Measurements from ENCODE around the gene PLXNB3. TPM values are rescaled to one million over a fixed set of nuclear protein-coding genes. Genes with fewer than 3 reads are reported as not detected.

Gene PLXNB3
- total RNA-seq, 1 experiment from 2014 or later, result 41.4 TPM

DNA sequence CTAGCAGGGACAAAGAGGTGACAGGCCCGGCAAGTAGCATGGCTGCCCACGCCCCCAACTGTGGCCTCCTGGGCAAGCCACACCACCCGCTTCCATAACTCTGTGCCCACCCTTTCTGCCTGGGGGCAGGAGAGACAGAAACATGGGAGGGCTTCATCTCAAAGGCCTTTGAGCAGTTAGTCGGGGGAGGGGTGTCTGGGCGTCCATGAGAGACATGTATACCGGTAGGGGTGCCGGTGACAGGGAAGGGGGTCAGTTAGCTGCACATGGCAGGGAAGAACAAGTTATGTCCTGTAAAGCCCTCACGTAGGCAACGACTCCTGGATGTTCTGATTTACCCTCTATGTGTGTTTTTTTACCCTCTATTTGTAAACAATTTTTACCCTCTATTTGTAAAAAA, 57.0 kb downstream of the PLXNB3 start:
- no peaks in the 10 kb centered on the region for H3F3A ChIP-seq (ENCODE audit: insufficient read depth, low read depth)
- no peak overlapping the region for H2AFZ ChIP-seq
- H4K20me1 ChIP-seq (ENCODE audit: insufficient read depth), result no peaks in the 10 kb centered on the region
- no TSS peak for BruUV-seq (replicated peaks)
- no peak overlapping the region for H3K27ac ChIP-seq
- H3K4me1 ChIP-seq (replicated peaks; ENCODE audit: insufficient read depth), result no peaks in the 10 kb centered on the region
- no peaks in the 10 kb centered on the region for H3K9me2 ChIP-seq (ENCODE audit: insufficient read depth)
- CTCF ChIA-PET, result no interaction called here
- no peak overlapping the region for H3K4me3 ChIP-seq
- intact Hi-C loops (cut with micrococcal nuclease; ENCODE audit: unreplicated experiment), result no loop called here
- H3K79me2 ChIP-seq (ENCODE audit: low read depth), result no peaks in the 10 kb centered on the region
- no peak for TF ChIP-seq EZH2 (IDR thresholded peaks at IDR 0.05; ENCODE audit: low read depth)
- no peak for TF ChIP-seq CTCF (conservative IDR thresholded peaks at IDR 0.05)
- no peak for DNase-seq
- no peaks in the 10 kb centered on the region for H3K36me3 ChIP-seq (ENCODE audit: low read depth)
- no peaks in the 10 kb centered on the region for H3K9me3 ChIP-seq (ENCODE audit: insufficient read depth, low read depth)
- POLR2A ChIA-PET (ENCODE audit: unreplicated experiment), result no interaction called here
- H3K4me2 ChIP-seq, result no peak overlapping the region
- H3K27me3 ChIP-seq (ENCODE audit: insufficient read depth, low read depth), result peaks cover 67% of the 10 kb centered on the region

- no peak for TF ChIP-seq CTCF (conservative IDR thresholded peaks at IDR 0.05)
- no peak for TF ChIP-seq EZH2 (IDR thresholded peaks at IDR 0.05; ENCODE audit: low read depth)
- no peaks in the 10 kb centered on the region for H3K9me3 ChIP-seq (ENCODE audit: insufficient read depth, low read depth)
- intact Hi-C loops (cut with micrococcal nuclease; ENCODE audit: unreplicated experiment), result no loop called here
- no peak overlapping the region for H2AFZ ChIP-seq
- no TSS peak for BruUV-seq (replicated peaks)
- no peaks in the 10 kb centered on the region for H3K36me3 ChIP-seq (ENCODE audit: low read depth)
- H3K4me1 ChIP-seq (replicated peaks; ENCODE audit: insufficient read depth), result no peaks in the 10 kb centered on the region
- no peak overlapping the region for H3K4me2 ChIP-seq
- DNase-seq, result no peak
- no peaks in the 10 kb centered on the region for H3F3A ChIP-seq (ENCODE audit: insufficient read depth, low read depth)
- H3K9me2 ChIP-seq (ENCODE audit: insufficient read depth), result no peaks in the 10 kb centered on the region
- ChIA-PET POLR2A (ENCODE audit: unreplicated experiment) (no interaction called here), CTCF (no interaction called here)
- H3K79me2 ChIP-seq (ENCODE audit: low read depth), result no peaks in the 10 kb centered on the region
- no peaks in the 10 kb centered on the region for H4K20me1 ChIP-seq (ENCODE audit: insufficient read depth)
- H3K4me3 ChIP-seq, result no peak overlapping the region
- no peak overlapping the region for H3K27ac ChIP-seq
- H3K27me3 ChIP-seq (ENCODE audit: insufficient read depth, low read depth), result peaks cover 71% of the 10 kb centered on the region
Measured at GRCh38 chrX:153824348-153824747, 60.3 kb downstream of the PLXNB3 start.

DNA sequence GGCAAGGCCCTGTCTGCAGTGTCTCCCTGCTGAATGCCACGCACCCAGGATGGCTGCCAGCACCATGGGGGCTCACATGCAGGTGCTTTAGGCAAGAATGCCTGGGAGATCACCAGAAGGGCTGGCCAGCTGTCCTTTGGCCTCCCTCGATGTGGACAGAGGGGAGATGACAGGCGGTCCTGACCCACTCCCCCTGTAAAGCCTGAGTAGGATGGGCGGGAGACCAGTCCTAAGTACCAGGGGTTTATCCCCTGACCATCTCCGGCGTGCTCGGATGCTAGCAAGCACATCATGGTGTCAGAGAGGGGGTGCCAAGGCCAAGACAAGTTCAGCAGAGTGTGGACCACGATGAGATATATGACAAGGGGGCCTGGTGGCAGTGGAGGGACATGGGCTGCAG, 61.0 kb downstream of the PLXNB3 start:
- ChIA-PET CTCF (no interaction called here), POLR2A (ENCODE audit: unreplicated experiment) (no interaction called here)
- Histone ChIP-seq H3K79me2 (ENCODE audit: low read depth) (no peaks in the 10 kb centered on the region), H3K36me3 (ENCODE audit: low read depth) (no peaks in the 10 kb centered on the region), H3K9me3 (ENCODE audit: insufficient read depth, low read depth) (no peaks in the 10 kb centered on the region), H3F3A (ENCODE audit: insufficient read depth, low read depth) (no peaks in the 10 kb centered on the region), H3K4me3 (no peak overlapping the region), H3K4me2 (no peak overlapping the region), H3K27me3 (ENCODE audit: insufficient read depth, low read depth) (peaks cover 64% of the 10 kb centered on the region), H3K27ac (no peak overlapping the region), H3K9me2 (ENCODE audit: insufficient read depth) (no peaks in the 10 kb centered on the region), H4K20me1 (ENCODE audit: insufficient read depth) (no peaks in the 10 kb centered on the region), H3K4me1 (replicated peaks; ENCODE audit: insufficient read depth) (no peaks in the 10 kb centered on the region), H2AFZ (no peak overlapping the region)
- TF ChIP-seq EZH2 (IDR thresholded peaks at IDR 0.05; ENCODE audit: low read depth), result no peak
- TF ChIP-seq CTCF (conservative IDR thresholded peaks at IDR 0.05), result no peak
- intact Hi-C loops (cut with micrococcal nuclease; ENCODE audit: unreplicated experiment), result no loop called here
- DNase-seq, result no peak
- BruUV-seq (replicated peaks), result no TSS peak

Other genes with a start within 250 kb of the PLXNB3 start
- gene ATP2B3, start 246.6 kb upstream of the PLXNB3 start, total RNA-seq (2021), result not detected in 2 replicates
- 33.9 and 35.9 TPM in 2 replicates for gene CCNQ, start 165.1 kb upstream of the PLXNB3 start, total RNA-seq (2021)
- gene DUSP9, start 117.0 kb upstream of the PLXNB3 start, total RNA-seq (2021), result 1.3 and 1.8 TPM in 2 replicates
- gene PNCK, start 90.4 kb upstream of the PLXNB3 start, total RNA-seq (2021), result 1.0 and 4.4 TPM in 2 replicates
- 37.6 and 40.5 TPM in 2 replicates for gene SLC6A8, start 76.3 kb upstream of the PLXNB3 start, total RNA-seq (2021)
- 522 and 541 TPM in 2 replicates for gene BCAP31, start 39.9 kb upstream of the PLXNB3 start, total RNA-seq (2021)
- gene ABCD1, start 39.4 kb upstream of the PLXNB3 start, total RNA-seq (2021), result 40.0 and 44.9 TPM in 2 replicates
- 0.40 and 0.46 TPM in 2 replicates for gene SRPK3, start 16.8 kb downstream of the PLXNB3 start, total RNA-seq (2021)
- gene IDH3G, start 30.1 kb downstream of the PLXNB3 start, total RNA-seq (2021), result 47.7 and 63.4 TPM in 2 replicates
- 223 and 310 TPM in 2 replicates for gene SSR4, start 30.4 kb downstream of the PLXNB3 start, total RNA-seq (2021)
- 0.17 and 0.25 TPM in 2 replicates for gene PDZD4, start 66.3 kb downstream of the PLXNB3 start, total RNA-seq (2021)
- 68.8 and 79.0 TPM in 2 replicates for gene L1CAM, start 121.9 kb downstream of the PLXNB3 start, total RNA-seq (2021)
- 3.2 and 3.8 TPM in 2 replicates for gene AVPR2, start 140.4 kb downstream of the PLXNB3 start, total RNA-seq (2021)
- 47.0 and 86.0 TPM in 2 replicates for gene ARHGAP4, start 162.0 kb downstream of the PLXNB3 start, total RNA-seq (2021)
- gene NAA10, start 170.8 kb downstream of the PLXNB3 start, total RNA-seq (2021), result 181 and 189 TPM in 2 replicates
- 6.8 and 6.9 TPM in 2 replicates for gene RENBP, start 180.4 kb downstream of the PLXNB3 start, total RNA-seq (2021)
- 67.1 and 79.9 TPM in 2 replicates for gene HCFC1, start 207.6 kb downstream of the PLXNB3 start, total RNA-seq (2021)
- 20.1 and 30.8 TPM in 2 replicates for gene TMEM187, start 208.5 kb downstream of the PLXNB3 start, total RNA-seq (2021)